ENCODE measurements around the gene ADCY9. TPM values are rescaled to one million over a fixed set of nuclear protein-coding genes. Genes with fewer than 3 reads are reported as not detected.

ADCY9 gene
- total RNA-seq (2021; ENCODE audit: unreplicated experiment), result 9.8 TPM
- polyA plus RNA-seq (2012), result 7.0 and 7.7 TPM in 2 replicates
- Bru-seq, nascent RNA, result percentile 58 among the genes with signal in this experiment
- BruChase-seq, experiment 1, labeled RNA remaining after a 6-hour chase, result percentile 59 among the genes with signal in this experiment
- BruChase-seq, experiment 2, labeled RNA remaining after a 2-hour chase, result percentile 56 among the genes with signal in this experiment
- long read RNA-seq, partial matches to known transcripts, result 1 of 10 reads
- long read RNA-seq, other reads (novel, unspliced or antisense), result 9 of 10 reads

DNA sequence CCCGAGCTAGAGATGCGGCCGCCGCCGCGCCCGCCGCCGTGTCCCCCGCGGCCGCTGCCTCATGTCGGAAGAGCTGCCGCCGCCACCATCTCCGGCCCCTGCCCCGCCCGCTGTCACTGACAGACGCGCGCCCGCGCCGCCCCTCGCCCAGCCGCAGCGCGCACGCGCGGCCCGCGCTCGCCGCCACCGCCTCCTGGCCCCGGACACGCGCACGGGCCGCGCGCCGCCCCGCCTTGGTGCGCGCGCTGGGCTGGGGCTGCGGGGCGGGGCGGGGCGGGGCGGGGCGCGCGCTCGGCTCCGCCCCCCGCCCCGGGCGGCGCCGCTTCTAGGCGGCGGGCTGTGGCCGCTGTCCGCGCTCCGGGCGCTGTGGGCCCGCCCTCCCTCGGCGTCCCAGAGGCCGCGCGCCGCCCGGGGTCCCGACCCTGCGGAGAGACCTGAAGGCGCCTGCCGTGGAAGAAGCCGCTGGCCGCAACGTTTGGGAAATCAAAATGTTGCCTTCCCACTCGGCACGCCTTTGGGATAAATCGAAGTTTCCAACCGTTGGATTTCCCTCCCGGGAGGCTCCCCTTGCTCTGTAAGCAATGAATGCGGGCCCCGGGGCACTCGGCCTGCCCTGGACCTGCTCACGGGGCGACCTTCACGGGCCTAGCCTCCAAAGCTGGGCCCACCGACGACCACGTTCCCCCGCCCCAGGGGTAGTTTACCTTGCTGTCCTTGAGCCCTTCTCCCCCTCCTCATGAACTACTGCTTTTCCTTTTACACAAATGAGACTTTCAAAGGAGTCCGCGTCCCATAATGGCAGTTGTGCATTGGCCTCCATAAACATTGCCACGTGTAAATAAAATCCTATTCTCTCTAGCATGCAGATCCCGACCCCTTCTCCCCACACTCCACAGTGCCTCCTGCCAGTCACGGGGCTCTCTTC, at the start of gene ADCY9:
TSS of gene ADCY9 (minus strand) at position 118 of the 925 bp plus-strand sequence. CDS start 1,000 bp downstream, outside the sequence.
- ChIA-PET CTCF (no interaction called here), RAD21 (ENCODE audit: low non-redundant PET in 1 of 2, low total read pairs in 2 of 2, uncharacterized antibody in 2 of 2, unreplicated experiment in 2 of 2) (no interaction called here), POLR2A (no interaction called here)
- BruUV-seq (replicated peaks), result TSS peak; percentile 92
- DNase-seq (ENCODE audit: low read depth, low spot score) (peak; percentile 16), ATAC-seq (peak; percentile 90)
- no peaks in the 10 kb centered on the region for H3K9me2 ChIP-seq (ENCODE audit: insufficient read depth)
- no peaks in the 10 kb centered on the region for H3K27me3 ChIP-seq (ENCODE audit: insufficient read depth, low read length)
- H3K4me2 ChIP-seq (ENCODE audit: low read length), result peak within 1 kb of the TSS; percentile 96
- peak within 1 kb of the TSS; percentile 80 for H3K27ac ChIP-seq (ENCODE audit: low read depth, low read length)
- no peak within 1 kb of the TSS for H2AFZ ChIP-seq (ENCODE audit: low read depth, low read length, poor library complexity, severe bottlenecking)
- TF ChIP-seq ELF1 (IDR thresholded peaks at IDR 0.05; ENCODE audit: borderline replicate concordance, low read depth), result no peak
- TF ChIP-seq ZNF274 (IDR thresholded peaks at IDR 0.05; ENCODE audit: low read depth, low read length), result no peak
- TF ChIP-seq POLR2AphosphoS5 (IDR thresholded peaks at IDR 0.05; ENCODE audit: low read depth, low read length), result peak; percentile 89
- TF ChIP-seq, protein P1, sequence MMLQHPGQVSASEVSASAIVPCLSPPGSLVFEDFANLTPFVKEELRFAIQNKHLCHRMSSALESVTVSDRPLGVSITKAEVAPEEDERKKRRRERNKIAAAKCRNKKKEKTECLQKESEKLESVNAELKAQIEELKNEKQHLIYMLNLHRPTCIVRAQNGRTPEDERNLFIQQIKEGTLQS (IDR thresholded peaks at IDR 0.05), result no peak
- no peak for TF ChIP-seq JUND (IDR thresholded peaks at IDR 0.05)
- TF ChIP-seq, protein P2, sequence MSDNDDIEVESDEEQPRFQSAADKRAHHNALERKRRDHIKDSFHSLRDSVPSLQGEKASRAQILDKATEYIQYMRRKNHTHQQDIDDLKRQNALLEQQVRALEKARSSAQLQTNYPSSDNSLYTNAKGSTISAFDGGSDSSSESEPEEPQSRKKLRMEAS (IDR thresholded peaks at IDR 0.05), result 0 out of 2 replicates have a peak, but pooled peaks have one; percentile 7
- peak; percentile 61 for TF ChIP-seq POLR2A (IDR thresholded peaks at IDR 0.05; ENCODE audit: borderline replicate concordance, extremely low read depth, insufficient read depth, insufficient read length)
- peak; percentile 30; the same call in 1 of the 2 replicates for TF ChIP-seq SIN3A (IDR thresholded peaks at IDR 0.05; ENCODE audit: low read depth)
- TF ChIP-seq, protein P3, sequence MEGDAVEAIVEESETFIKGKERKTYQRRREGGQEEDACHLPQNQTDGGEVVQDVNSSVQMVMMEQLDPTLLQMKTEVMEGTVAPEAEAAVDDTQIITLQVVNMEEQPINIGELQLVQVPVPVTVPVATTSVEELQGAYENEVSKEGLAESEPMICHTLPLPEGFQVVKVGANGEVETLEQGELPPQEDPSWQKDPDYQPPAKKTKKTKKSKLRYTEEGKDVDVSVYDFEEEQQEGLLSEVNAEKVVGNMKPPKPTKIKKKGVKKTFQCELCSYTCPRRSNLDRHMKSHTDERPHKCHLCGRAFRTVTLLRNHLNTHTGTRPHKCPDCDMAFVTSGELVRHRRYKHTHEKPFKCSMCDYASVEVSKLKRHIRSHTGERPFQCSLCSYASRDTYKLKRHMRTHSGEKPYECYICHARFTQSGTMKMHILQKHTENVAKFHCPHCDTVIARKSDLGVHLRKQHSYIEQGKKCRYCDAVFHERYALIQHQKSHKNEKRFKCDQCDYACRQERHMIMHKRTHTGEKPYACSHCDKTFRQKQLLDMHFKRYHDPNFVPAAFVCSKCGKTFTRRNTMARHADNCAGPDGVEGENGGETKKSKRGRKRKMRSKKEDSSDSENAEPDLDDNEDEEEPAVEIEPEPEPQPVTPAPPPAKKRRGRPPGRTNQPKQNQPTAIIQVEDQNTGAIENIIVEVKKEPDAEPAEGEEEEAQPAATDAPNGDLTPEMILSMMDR (IDR thresholded peaks at IDR 0.05 in 2 of 3, conservative IDR thresholded peaks at IDR 0.05 in 1 of 3; ENCODE audit: borderline replicate concordance in 1 of 3, insufficient read depth in 1 of 3, low read depth in 2 of 3, low read length in 2 of 3), result peak in 1 of 3 experiments; percentile 10; a peak in 1 of 6 replicates
- TF ChIP-seq, protein P4, sequence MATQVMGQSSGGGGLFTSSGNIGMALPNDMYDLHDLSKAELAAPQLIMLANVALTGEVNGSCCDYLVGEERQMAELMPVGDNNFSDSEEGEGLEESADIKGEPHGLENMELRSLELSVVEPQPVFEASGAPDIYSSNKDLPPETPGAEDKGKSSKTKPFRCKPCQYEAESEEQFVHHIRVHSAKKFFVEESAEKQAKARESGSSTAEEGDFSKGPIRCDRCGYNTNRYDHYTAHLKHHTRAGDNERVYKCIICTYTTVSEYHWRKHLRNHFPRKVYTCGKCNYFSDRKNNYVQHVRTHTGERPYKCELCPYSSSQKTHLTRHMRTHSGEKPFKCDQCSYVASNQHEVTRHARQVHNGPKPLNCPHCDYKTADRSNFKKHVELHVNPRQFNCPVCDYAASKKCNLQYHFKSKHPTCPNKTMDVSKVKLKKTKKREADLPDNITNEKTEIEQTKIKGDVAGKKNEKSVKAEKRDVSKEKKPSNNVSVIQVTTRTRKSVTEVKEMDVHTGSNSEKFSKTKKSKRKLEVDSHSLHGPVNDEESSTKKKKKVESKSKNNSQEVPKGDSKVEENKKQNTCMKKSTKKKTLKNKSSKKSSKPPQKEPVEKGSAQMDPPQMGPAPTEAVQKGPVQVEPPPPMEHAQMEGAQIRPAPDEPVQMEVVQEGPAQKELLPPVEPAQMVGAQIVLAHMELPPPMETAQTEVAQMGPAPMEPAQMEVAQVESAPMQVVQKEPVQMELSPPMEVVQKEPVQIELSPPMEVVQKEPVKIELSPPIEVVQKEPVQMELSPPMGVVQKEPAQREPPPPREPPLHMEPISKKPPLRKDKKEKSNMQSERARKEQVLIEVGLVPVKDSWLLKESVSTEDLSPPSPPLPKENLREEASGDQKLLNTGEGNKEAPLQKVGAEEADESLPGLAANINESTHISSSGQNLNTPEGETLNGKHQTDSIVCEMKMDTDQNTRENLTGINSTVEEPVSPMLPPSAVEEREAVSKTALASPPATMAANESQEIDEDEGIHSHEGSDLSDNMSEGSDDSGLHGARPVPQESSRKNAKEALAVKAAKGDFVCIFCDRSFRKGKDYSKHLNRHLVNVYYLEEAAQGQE (IDR thresholded peaks at IDR 0.05; ENCODE audit: low read depth), result no peak
- no peak for TF ChIP-seq TCF7L2 (IDR thresholded peaks at IDR 0.05; ENCODE audit: borderline replicate concordance, extremely low read depth, insufficient read depth, insufficient read length)
- TF ChIP-seq ZFX (IDR thresholded peaks at IDR 0.05), result peak; percentile 75; the same call in 1 of the 2 replicates
- TF ChIP-seq FOSL1 (IDR thresholded peaks at IDR 0.05; ENCODE audit: low read depth), result no peak
- peaks cover 6 to 9% of the 10 kb centered on the region in 2 experiments for H3K4me1 ChIP-seq (ENCODE audit: control insufficient read depth in 1 of 2, insufficient read depth in 2 of 2, low read length in 2 of 2)
- peak within 1 kb of the TSS; percentile 62 to 72 for H3K4me3 ChIP-seq (replicated peaks in 1 of 2; ENCODE audit: low read depth in 1 of 2, low read length in 2 of 2)
- H3K9me3 ChIP-seq (ENCODE audit: control insufficient read depth in 1 of 2, insufficient read depth in 1 of 2, low read depth in 1 of 2, low read length in 2 of 2), result no peaks in the 10 kb centered on the region
- peak within 1 kb of the TSS; percentile 76 for H3K9ac ChIP-seq (ENCODE audit: low read length)
- H3K36me3 ChIP-seq (ENCODE audit: control insufficient read depth in 1 of 2, insufficient read depth in 2 of 2, low read length in 2 of 2), result no peaks in the 10 kb centered on the region
- no peaks in the 10 kb centered on the region for H4K20me1 ChIP-seq (ENCODE audit: insufficient read depth)
- intact Hi-C loops (cut with micrococcal nuclease), result loop anchor here (2.0 kb wide), 1 partner anchor 62 kb away; no protein-coding TSS in a partner anchor
- H3K79me2 ChIP-seq (ENCODE audit: insufficient read depth, low read length), result no peaks in the 10 kb centered on the region

Measured in HCT116 (cell line).